ENCODE results near the gene MKLN1. TPM values are rescaled to one million over a fixed set of nuclear protein-coding genes. Genes with fewer than 3 reads are reported as not detected.
A peak's percentile ranks its signal among the peaks of the same experiment; 100 is the strongest.

Gene MKLN1
- total RNA-seq, 1 donor from 2014 or later = 60.4 TPM

DNA sequence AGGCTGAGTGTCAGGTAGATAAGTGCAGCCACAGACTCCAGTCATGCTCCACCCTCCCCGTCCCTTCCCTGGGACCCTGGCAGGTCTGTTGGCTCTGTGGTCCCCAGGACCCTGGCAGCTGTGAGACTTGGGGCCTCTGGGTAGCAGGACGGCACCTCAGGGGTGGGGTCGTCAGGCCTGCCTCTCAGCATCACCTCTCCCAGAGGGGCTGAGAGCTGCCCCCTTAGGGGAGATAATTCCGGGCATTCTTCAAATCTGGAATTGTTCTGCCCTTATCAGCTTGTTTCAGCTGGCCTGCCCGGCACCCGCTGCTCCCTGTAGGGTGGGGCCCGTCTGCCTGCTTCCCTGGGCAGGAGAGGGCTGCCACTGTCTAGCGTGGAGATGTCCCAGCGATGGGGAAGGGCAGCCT lies 205.5 kb downstream of the MKLN1 start:
- DNase-seq = no peak
- intact Hi-C loops (cut with DNase I) = no loop called here
- no peaks in the 10 kb centered on the region for H3K9me3 ChIP-seq
- no peak for TF ChIP-seq CTCF (IDR thresholded peaks at IDR 0.05)
- H3K4me3 ChIP-seq = no peak overlapping the region
- no peaks in the 10 kb centered on the region for H3K27me3 ChIP-seq (ENCODE audit: low read depth)
- H3K27ac ChIP-seq = peak overlapping the region; percentile 50
- peak; percentile 27 to 29 for ATAC-seq
- H3K36me3 ChIP-seq = no peaks in the 10 kb centered on the region
- H3K4me1 ChIP-seq = no peaks in the 10 kb centered on the region

- Histone ChIP-seq H3K27ac (peak overlapping the region; percentile 50), H3K36me3 (no peaks in the 10 kb centered on the region), H3K27me3 (ENCODE audit: low read depth) (no peaks in the 10 kb centered on the region), H3K9me3 (no peaks in the 10 kb centered on the region), H3K4me3 (no peak overlapping the region), H3K4me1 (peaks cover 4% of the 10 kb centered on the region)
- DNase-seq (no peak), ATAC-seq (no peak)
- TF ChIP-seq CTCF (IDR thresholded peaks at IDR 0.05) = no peak
- intact Hi-C loops (cut with DNase I) = no loop called here
These were observed 206.2 kb downstream of the MKLN1 start for GRCh38 chr7:131533566-131534561.

DNA sequence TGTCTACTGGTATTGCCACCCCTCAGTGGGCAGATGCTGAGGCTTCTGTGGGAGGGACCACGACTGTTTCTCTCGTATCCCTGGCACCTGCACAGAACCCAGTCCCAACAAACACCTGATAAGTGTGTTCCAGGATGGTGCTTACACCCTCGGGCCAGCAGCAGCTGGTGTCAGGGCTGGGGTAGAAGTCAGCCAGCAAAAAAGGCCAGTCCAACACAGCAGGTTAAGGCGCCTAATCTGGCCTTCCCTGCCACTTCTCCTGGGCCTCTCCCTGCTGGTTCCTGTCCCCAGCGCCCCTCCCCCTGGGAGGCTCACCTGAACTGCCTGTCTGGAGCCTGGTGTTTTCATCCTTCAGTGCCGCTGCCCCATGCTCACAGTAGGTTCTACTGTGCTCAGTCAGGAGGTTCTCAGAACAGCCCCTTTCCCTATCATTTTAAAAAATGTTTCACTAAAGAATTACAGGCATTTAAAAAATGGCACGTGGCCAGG lies 208.7 kb downstream of the MKLN1 start:
- intact Hi-C loops (cut with DNase I) = no loop called here
- Histone ChIP-seq H3K9me3 (no peaks in the 10 kb centered on the region), H3K27ac (no peak overlapping the region), H3K4me1 (peaks cover 25% of the 10 kb centered on the region), H3K36me3 (no peaks in the 10 kb centered on the region), H3K4me3 (no peak overlapping the region), H3K27me3 (ENCODE audit: low read depth) (no peaks in the 10 kb centered on the region)
- DNase-seq = no peak
- no peak for TF ChIP-seq CTCF (IDR thresholded peaks at IDR 0.05)
- peak in 1 of 2 donors; percentile 7 for ATAC-seq

DNA sequence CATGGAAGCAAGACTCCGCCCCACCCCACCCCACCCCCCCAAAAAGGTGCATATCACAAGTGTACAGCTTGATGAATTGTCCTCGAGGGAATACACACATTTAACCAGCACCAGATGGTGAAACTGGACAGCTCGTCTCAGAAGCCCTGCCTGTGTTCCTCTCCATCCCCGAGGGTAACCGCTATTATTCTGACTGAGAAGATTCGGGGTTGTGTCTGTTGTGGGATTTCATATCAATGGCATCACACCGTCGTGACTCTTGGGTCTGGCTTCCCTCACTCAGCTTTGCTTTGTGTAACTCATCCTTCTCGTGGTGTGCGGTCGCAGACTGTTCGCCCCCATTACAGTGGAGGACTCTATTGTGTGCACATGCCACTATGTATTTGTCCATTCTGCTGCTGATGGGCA lies 209.9 kb downstream of the MKLN1 start:
- DNase-seq (no peak), ATAC-seq (no peak)
- no peaks in the 10 kb centered on the region for H3K27me3 ChIP-seq (ENCODE audit: low read depth)
- no peak overlapping the region for H3K27ac ChIP-seq
- no peak overlapping the region for H3K4me3 ChIP-seq
- TF ChIP-seq CTCF (IDR thresholded peaks at IDR 0.05) = no peak
- H3K36me3 ChIP-seq = no peaks in the 10 kb centered on the region
- intact Hi-C loops (cut with DNase I) = no loop called here
- H3K9me3 ChIP-seq = no peaks in the 10 kb centered on the region
- H3K4me1 ChIP-seq = peaks cover 34% of the 10 kb centered on the region

DNA sequence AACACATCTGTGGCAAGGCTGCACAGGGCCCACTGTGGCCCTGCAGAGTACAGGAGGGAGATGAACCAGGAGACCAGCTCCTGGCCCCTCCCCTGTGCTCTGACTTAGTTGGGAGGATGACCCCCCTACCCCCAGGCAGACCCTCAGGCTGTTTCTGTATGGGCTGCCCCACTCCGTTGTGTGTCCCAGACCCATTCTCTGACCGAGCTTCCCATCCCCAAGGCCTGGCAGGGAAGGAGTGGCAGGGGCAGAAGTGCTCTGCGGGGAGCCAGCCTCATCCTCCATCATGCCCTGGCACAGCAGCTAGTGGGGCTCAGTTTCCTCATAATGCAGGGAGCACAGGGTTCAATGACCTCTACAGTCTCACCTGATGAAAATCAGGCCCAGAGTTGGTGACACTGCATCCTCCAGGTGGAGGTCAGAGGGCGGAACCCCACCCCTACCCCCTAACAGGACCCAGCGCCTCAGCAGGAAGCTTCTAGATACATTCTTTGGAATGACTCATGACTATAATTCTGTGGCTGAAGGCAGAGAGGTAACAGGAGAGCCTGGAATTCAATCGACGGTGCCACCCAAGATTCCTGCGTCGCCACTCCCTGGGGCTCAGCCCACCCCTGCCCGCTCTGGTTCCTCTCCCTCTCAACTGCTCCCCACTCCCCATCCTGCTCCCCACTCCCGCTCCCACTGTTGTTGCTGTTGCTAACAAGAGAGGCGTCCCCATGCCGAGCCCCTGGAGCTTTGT lies 210.6 kb downstream of the MKLN1 start:
- peak in 1 of 2 donors; percentile 34 for ATAC-seq
- intact Hi-C loops (cut with DNase I) = no loop called here

More for the DNA sequence above, 210.6 kb downstream of the MKLN1 start:
- Histone ChIP-seq H3K27ac (peak overlapping the region; percentile 41), H3K4me3 (no peak overlapping the region), H3K36me3 (no peaks in the 10 kb centered on the region), H3K9me3 (no peaks in the 10 kb centered on the region), H3K4me1 (peaks cover 39% of the 10 kb centered on the region), H3K27me3 (ENCODE audit: low read depth) (no peaks in the 10 kb centered on the region)
- no peak for DNase-seq
- TF ChIP-seq CTCF (IDR thresholded peaks at IDR 0.05) = no peak
